Right lobe of liver (tissue), 6 donors: ENCODE results near the gene TMEM158. TPM values are rescaled to one million over a fixed set of nuclear protein-coding genes. Genes with fewer than 3 reads are reported as not detected.

Experiments
- ATAC-seq, 4 donors: fragments of 200-7000 bp; cut with Tn5 transposase; one replicate each; pipeline ENCODE4 v1.9.1; 2020; ENCODE audit warnings: mild to moderate bottlenecking in 4 of 4, moderate library complexity in 4 of 4
- DNase-seq, 3 donors: peaks; one replicate each; pipeline ENCODE4 v3.0.0-alpha.2; 2020
- H3K27ac ChIP-seq, 3 donors: fragments of 200-600 bp; one replicate each; pipeline ENCODE4 v1.8.0; 2022
- H3K27me3 ChIP-seq, 2 donors: fragments of 200-600 bp; one replicate each; pipeline ENCODE4 v1.8.0; 2022
- H3K36me3 ChIP-seq, 4 donors: fragments of 200-600 bp; sonication (generic) in 1 of 4; one replicate each; pipeline versions ENCODE4 v1.5.1 to v1.8.0; 2017 to 2022; ENCODE audit warnings: control low read depth in 1 of 4
- H3K4me1 ChIP-seq, 4 donors: fragments of 200-600 bp; sonication (generic) in 1 of 4; one replicate each; pipeline versions ENCODE4 v1.5.1 to v1.8.0; 2017 to 2022; ENCODE audit warnings: control low read depth in 1 of 4
- H3K4me3 ChIP-seq, 3 donors: fragments of 200-600 bp; one replicate each; pipeline ENCODE4 v1.8.0; 2022
- H3K9me3 ChIP-seq, 4 donors: fragments of 200-600 bp; sonication (generic) in 1 of 4; one replicate each; pipeline versions ENCODE4 v1.5.1 to v1.8.0; 2017 to 2022; ENCODE audit warnings: control low read depth in 1 of 4
- POLR2A ChIP-seq: fragments of 450-650 bp; IDR thresholded peaks from one replicate; pipeline ENCODE4 v1.6.1; 2017; ENCODE audit warnings: antibody characterized with exemption, mild to moderate bottlenecking
- WGBS: methylation state at CpG from one replicate; pipeline ENCODE4 v1.1.6; 2018; ENCODE audit warnings: low coverage, low lambda C conversion rate; ENCODE audit not compliant: insufficient coverage; ENCODE audit errors: missing lambda C conversion rate; 5-methylcytosine and 5-hydroxymethylcytosine counted together
- intact Hi-C, 2 donors: fragments of 100-400 bp; cut with DNase I; formaldehyde crosslinking; loops; one replicate each; pipeline versions ENCODE4 v1.11.2 to v1.14.1; 2022
- total RNA-seq, 6 experiments: library from RNA; depleted of rRNA in 2 of 6; stranded (reverse); fragments of >200 nt in 2 of 6; fragmentation: NEBNext Ultra II Directional in 3 of 6; extraction: Animal tissue kit (Norgen Biotek cat#: 25700) in 3 of 6; gene quantifications; one replicate each; pipeline versions ENCODE4 v1.1.0 to v1.2.4, GENCODE V29; 2016 to 2023
- TF ChIP-seq, protein P1 (sequence below), 4 donors: fragments of 200-600 bp in 3 of 4; fragments of 450-650 bp in 1 of 4; IDR thresholded peaks; one replicate each; pipeline versions ENCODE4 v1.5.1 to v1.8.0; 2016 to 2022; ENCODE audit warnings: antibody characterized with exemption in 4 of 4, mild to moderate bottlenecking in 2 of 4
- donor health status: DM: no; HTN: yes; CAD: no.
- donor health status: DM: no; HTN: no; CAD: no.
- donor health status: DM: no; HTN: no; CAD: no.
- donor health status: DM: no; HTN: yes; CAD: no.
- donor health status: DM: no; HTN: yes; CAD: no.

Gene TMEM158
- total RNA-seq, 6 experiments from 2014 or later = 0.21 to 1.0 (median 0.57) TPM; not detected in 2

GRCh38 chr3:45182915-45183871 lies 42.9 kb downstream of the TMEM158 start:
- peak; percentile 26 to 95 (median 60) for ATAC-seq
- no peaks in the 10 kb centered on the region for H3K4me1 ChIP-seq

DNA sequence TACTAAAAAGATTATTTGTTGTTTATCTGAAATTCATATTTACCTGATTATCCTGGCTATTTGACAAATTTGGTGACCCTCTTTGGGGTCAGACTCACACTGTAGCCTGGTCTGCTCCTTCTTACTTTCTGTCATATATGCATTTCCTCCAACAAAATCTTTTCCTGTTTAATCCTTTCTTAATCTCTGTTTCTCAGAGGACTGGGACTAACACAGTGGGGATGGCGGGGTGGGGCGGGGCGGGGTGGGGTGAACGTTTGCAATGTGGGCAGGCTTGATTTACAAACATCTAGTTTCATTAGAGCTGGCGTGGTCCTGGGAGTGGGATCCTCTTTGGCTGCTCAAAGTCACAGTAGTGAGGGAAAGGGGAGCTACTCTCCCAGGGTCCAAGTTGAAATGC lies 44.6 kb downstream of the TMEM158 start:
- Histone ChIP-seq H3K9me3 (no peaks in the 10 kb centered on the region), H3K4me3 (no peak overlapping the region), H3K27ac (no peak overlapping the region), H3K36me3 (no peaks in the 10 kb centered on the region), H3K4me1 (no peaks in the 10 kb centered on the region), H3K27me3 (no peaks in the 10 kb centered on the region)
- TF ChIP-seq, protein P1, sequence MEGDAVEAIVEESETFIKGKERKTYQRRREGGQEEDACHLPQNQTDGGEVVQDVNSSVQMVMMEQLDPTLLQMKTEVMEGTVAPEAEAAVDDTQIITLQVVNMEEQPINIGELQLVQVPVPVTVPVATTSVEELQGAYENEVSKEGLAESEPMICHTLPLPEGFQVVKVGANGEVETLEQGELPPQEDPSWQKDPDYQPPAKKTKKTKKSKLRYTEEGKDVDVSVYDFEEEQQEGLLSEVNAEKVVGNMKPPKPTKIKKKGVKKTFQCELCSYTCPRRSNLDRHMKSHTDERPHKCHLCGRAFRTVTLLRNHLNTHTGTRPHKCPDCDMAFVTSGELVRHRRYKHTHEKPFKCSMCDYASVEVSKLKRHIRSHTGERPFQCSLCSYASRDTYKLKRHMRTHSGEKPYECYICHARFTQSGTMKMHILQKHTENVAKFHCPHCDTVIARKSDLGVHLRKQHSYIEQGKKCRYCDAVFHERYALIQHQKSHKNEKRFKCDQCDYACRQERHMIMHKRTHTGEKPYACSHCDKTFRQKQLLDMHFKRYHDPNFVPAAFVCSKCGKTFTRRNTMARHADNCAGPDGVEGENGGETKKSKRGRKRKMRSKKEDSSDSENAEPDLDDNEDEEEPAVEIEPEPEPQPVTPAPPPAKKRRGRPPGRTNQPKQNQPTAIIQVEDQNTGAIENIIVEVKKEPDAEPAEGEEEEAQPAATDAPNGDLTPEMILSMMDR (IDR thresholded peaks at IDR 0.05) = no peak
- no peak for TF ChIP-seq POLR2A
- ATAC-seq (no peak), DNase-seq (no peak)
- intact Hi-C loops = no loop called here
- WGBS = 25% methylated on average over 2 of the region's 5 CpGs

More at GRCh38 chr3:45182915-45183871, 42.9 kb downstream of the TMEM158 start:
- WGBS = 29% methylated on average over 6 of the region's 7 CpGs
- peak in 1 of 3 donors; percentile 30 for DNase-seq
- Histone ChIP-seq H3K27me3 (no peaks in the 10 kb centered on the region), H3K36me3 (no peaks in the 10 kb centered on the region), H3K9me3 (no peaks in the 10 kb centered on the region), H3K27ac (no peak overlapping the region), H3K4me3 (no peak overlapping the region)
- intact Hi-C loops = no loop called here
- TF ChIP-seq, protein P1 (IDR thresholded peaks at IDR 0.05) = no peak
- TF ChIP-seq POLR2A = no peak

GRCh38 chr3:45180899-45181298 lies 45.2 kb downstream of the TMEM158 start:
- Histone ChIP-seq H3K4me3 (no peak overlapping the region), H3K9me3 (no peaks in the 10 kb centered on the region), H3K4me1 (no peaks in the 10 kb centered on the region), H3K36me3 (no peaks in the 10 kb centered on the region), H3K27ac (no peak overlapping the region), H3K27me3 (no peaks in the 10 kb centered on the region)
- WGBS = no CpG with 5 or more reads among the region's 7 CpGs
- no peak for ATAC-seq
- TF ChIP-seq, protein P1 (IDR thresholded peaks at IDR 0.05) = no peak
- TF ChIP-seq POLR2A = no peak
- intact Hi-C loops = no loop called here
- DNase-seq = no peak

DNA sequence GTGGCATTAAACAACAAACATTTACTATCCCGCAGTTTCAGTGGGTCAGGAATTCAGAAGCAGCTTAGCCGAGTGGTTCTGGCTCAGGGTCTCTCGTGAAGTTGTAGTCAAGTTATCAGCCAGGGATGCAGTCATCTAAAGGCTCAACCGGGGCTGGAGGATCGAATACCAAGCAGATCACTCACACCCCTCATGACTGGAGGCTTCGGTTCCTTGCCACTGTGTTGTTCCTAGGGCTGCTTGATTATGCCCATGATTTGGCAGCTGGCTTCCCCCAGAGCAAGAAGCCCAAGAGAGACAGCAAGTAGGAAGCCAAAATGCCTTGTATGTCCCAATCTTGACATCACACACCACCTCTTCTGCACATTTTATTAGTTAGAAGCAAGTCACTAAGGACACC lies 46.0 kb downstream of the TMEM158 start:
- WGBS = 77% methylated on average over 3 of the region's 6 CpGs

More for the DNA sequence above, 46.0 kb downstream of the TMEM158 start:
- Histone ChIP-seq H3K27me3 (no peaks in the 10 kb centered on the region), H3K9me3 (no peaks in the 10 kb centered on the region), H3K4me1 (no peaks in the 10 kb centered on the region), H3K36me3 (no peaks in the 10 kb centered on the region), H3K4me3 (no peak overlapping the region), H3K27ac (no peak overlapping the region)
- intact Hi-C loops = no loop called here
- ATAC-seq = no peak
- TF ChIP-seq, protein P1 (IDR thresholded peaks at IDR 0.05) = no peak
- TF ChIP-seq POLR2A = no peak
- DNase-seq = no peak
